Activated CD4-positive, alpha-beta T cell treated with anti-CD3 and anti-CD28 coated beads for 48 hours (primary cell): ENCODE data around the gene ABCA12.

Experiments used
- DNase-seq: peaks from one replicate; pipeline ENCODE4 v3.0.0-alpha.2; 2020

Gene ABCA12

GRCh38 chr2:215136669-215137328 lies 1.6 kb downstream of the ABCA12 start:
- peak; percentile 21 for DNase-seq

- DNase-seq: no peak
Measured at GRCh38 chr2:215120401-215120800, 18.0 kb downstream of the ABCA12 start.

- no peak for DNase-seq
Measured at GRCh38 chr2:215119847-215120246, 18.6 kb downstream of the ABCA12 start.

- no peak for DNase-seq
Measured at GRCh38 chr2:215110918-215111317, 27.5 kb downstream of the ABCA12 start.

- DNase-seq: no peak
Measured at GRCh38 chr2:215107216-215108056, 31.0 kb downstream of the ABCA12 start.

GRCh38 chr2:215105607-215106354 lies 32.6 kb downstream of the ABCA12 start:
- DNase-seq: no peak

- no peak for DNase-seq
Measured at GRCh38 chr2:215104226-215104625, 34.2 kb downstream of the ABCA12 start.

GRCh38 chr2:215098875-215099274 lies 39.6 kb downstream of the ABCA12 start:
- no peak for DNase-seq

GRCh38 chr2:215084080-215084479 lies 54.3 kb downstream of the ABCA12 start:
- DNase-seq: no peak

GRCh38 chr2:215083146-215083545 lies 55.3 kb downstream of the ABCA12 start:
- no peak for DNase-seq

- DNase-seq: no peak
Measured at GRCh38 chr2:215082446-215082845, 56.0 kb downstream of the ABCA12 start.

GRCh38 chr2:215080545-215080944 lies 57.9 kb downstream of the ABCA12 start:
- no peak for DNase-seq

- no peak for DNase-seq
Measured at GRCh38 chr2:215071676-215072075, 66.8 kb downstream of the ABCA12 start.

GRCh38 chr2:215068399-215068798 lies 70.0 kb downstream of the ABCA12 start:
- no peak for DNase-seq

- DNase-seq: no peak
Measured at GRCh38 chr2:215066124-215066523, 72.3 kb downstream of the ABCA12 start.

GRCh38 chr2:215063526-215063925 lies 74.9 kb downstream of the ABCA12 start:
- no peak for DNase-seq

- no peak for DNase-seq
Measured at GRCh38 chr2:215060861-215061536, 77.4 kb downstream of the ABCA12 start.

GRCh38 chr2:215059724-215060123 lies 78.7 kb downstream of the ABCA12 start:
- no peak for DNase-seq

GRCh38 chr2:215055891-215056290 lies 82.5 kb downstream of the ABCA12 start:
- no peak for DNase-seq

- DNase-seq: no peak
Measured at GRCh38 chr2:215052810-215053209, 85.6 kb downstream of the ABCA12 start.

GRCh38 chr2:215052404-215052803 lies 86.0 kb downstream of the ABCA12 start:
- no peak for DNase-seq

GRCh38 chr2:215049341-215049740 lies 89.1 kb downstream of the ABCA12 start:
- no peak for DNase-seq

GRCh38 chr2:215038421-215038820 lies 100.0 kb downstream of the ABCA12 start:
- DNase-seq: no peak
